Measurements from ENCODE around the gene THSD4.

THSD4 gene

DNA sequence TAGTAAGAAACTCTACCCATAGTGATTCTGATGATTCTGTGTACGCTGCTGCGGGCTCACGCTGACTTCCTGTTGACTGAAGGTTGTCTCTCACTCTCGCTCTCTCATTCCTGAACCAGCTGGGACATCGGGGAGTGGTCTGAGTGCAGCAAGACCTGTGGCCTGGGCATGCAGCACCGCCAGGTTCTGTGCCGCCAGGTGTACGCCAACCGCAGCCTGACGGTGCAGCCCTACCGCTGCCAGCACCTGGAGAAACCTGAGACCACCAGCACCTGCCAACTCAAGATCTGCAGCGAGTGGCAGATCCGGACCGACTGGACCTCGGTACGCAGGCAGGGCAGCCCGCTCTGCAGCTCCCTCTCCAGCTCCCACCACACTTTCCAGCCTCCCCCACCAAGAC is 631.4 kb downstream of the THSD4 start:
- no peak for DNase-seq (ENCODE audit: low spot score)

GRCh38 chr15:71747128-71748083 is 632.1 kb downstream of the THSD4 start:
- DNase-seq (ENCODE audit: low spot score) = no peak

DNA sequence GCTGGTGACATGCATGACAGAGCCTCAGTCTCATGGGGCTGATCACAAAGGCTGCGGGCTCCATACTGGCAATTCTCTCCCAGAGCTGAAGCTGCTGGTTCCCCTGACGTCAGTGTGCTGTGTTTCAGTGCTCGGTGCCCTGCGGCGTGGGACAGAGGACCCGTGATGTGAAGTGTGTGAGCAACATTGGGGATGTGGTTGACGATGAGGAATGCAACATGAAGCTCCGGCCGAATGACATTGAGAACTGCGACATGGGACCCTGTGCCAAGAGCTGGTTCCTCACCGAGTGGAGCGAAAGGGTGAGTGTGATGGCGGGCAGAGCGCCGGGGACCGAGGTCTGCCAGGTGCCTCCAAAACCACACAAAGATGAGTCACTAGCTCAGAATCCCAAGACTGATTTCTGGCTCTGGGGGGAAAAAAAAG is 633.0 kb downstream of the THSD4 start:
- DNase-seq (ENCODE audit: low spot score) = no peak

DNA sequence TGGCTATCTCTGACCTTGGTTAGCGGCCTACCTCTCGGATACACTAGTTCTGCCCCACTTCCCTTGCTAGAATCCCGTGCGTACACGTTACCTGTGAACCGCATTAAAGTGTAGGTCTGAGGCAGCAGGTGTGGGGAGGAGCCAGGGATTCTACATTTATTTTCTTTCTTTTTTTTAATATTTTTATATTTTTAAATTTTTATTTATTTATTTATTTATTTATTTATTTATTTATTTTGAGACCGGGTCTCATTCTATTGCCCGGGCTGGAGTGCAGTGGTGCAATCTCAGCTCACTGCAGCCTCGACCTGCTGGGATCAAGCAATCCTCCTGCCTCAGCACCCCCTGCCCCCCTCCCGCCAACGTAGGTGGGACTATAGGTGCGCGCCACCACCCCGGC is 634.2 kb downstream of the THSD4 start:
- no peak for DNase-seq (ENCODE audit: low spot score)

GRCh38 chr15:71752128-71752527 is 636.9 kb downstream of the THSD4 start:
- no peak for DNase-seq (ENCODE audit: low spot score)

GRCh38 chr15:71752604-71753289 is 637.5 kb downstream of the THSD4 start:
- no peak for DNase-seq (ENCODE audit: low spot score)

GRCh38 chr15:71753346-71753745 is 638.1 kb downstream of the THSD4 start:
- DNase-seq (ENCODE audit: low spot score) = no peak

DNA sequence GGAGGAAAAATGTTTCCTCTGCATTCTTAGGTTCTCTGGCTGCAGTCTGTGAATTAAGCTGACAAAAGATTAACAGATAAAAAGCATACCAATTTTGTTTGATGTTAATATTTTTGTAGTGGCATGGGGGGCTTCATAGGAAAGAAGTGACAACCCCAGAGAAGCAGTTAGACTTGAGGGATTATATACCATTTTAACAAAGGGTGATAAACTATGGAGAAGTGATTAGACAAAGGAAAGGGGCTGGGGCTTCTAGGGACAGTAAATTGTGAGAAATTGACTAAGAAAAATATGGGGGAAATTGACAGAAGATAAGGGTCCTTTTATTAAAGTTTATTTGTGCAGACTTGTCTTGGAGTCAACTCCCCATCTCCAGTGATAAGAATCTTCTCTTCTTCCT is 639.4 kb downstream of the THSD4 start:
- no peak for DNase-seq (ENCODE audit: low spot score)

- no peak for DNase-seq (ENCODE audit: low spot score)
Observed at GRCh38 chr15:71755092-71755970, 640.1 kb downstream of the THSD4 start.

GRCh38 chr15:71756599-71757352 is 641.5 kb downstream of the THSD4 start:
- no peak for DNase-seq (ENCODE audit: low spot score)

GRCh38 chr15:71757741-71758530 is 642.7 kb downstream of the THSD4 start:
- DNase-seq (ENCODE audit: low spot score) = no peak

DNA sequence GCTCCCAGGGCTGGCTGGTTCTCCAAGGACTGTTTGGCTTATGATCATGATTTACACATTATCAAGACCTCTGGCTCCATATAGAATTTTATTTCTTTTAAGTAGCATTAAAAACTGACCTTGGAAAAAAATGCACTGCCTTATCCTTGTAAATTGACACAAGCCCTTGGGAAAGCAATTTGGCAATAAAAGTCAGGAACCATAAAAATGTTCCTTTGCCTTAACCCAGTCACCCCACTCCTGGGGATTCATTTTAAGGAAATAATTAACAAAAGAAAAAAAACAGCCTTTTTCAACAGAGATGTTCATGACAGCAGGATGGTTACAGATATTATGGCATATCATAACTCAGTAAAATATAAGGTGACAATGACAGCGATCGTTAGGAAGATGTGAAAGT is 643.4 kb downstream of the THSD4 start:
- DNase-seq (ENCODE audit: low spot score) = no peak

GRCh38 chr15:71760852-71761251 is 645.6 kb downstream of the THSD4 start:
- no peak for DNase-seq (ENCODE audit: low spot score)

- no peak for DNase-seq (ENCODE audit: low spot score)
Observed at GRCh38 chr15:71761649-71762048, 646.4 kb downstream of the THSD4 start.

- no peak for DNase-seq (ENCODE audit: low spot score)
Observed at GRCh38 chr15:71768184-71768583, 652.9 kb downstream of the THSD4 start.

DNA sequence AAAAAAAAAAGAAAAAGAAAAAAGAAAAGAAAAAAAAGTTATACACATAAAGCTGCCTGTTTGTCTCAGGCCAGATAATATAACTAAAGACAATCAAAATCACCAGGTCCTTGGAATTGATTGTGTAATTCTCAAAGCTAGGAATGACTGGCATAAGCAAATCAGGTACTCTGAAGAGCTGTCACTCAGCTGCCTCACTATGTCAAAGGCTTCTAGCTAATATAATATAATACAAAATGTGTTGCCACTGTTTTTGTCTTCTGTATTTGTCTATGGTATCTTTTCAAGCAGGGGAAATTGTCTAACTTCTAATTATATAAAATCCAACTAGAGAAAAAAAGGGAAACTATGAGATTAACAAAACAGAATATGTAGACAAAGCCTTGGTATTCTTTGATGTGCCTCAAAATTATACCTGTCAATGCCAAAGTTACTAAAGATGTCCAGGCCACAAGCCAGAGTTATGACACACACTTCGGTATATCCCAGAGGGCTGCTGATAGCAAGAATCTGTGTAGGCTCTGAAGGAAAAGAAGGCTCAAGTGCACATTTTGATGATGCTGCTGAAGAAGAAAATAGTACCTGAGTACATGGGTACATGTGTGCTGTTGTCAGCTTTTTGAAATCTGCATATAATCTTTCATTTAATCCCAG is 658.1 kb downstream of the THSD4 start:
- DNase-seq (ENCODE audit: low spot score) = no peak

- DNase-seq (ENCODE audit: low spot score) = no peak
Observed at GRCh38 chr15:71775856-71776255, 660.6 kb downstream of the THSD4 start.

DNA sequence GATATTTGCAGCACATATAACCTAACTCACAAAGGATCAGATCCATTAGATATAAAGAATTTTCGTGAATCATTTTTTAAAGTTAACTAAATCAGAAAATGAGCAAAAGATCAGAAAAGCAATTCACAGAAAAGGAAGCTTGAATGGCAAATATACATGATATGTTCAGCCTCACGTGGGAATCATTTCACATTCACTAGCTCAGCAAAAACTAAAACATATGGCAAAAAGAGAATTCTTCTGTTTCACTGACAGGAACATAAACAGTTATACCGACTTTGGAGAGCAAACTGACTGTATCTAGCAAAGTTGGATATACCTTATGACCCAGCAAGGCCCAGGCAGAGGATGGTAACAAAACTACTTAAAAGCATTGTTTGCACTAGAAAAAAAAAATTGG is 661.0 kb downstream of the THSD4 start:
- no peak for DNase-seq (ENCODE audit: low spot score)

DNA sequence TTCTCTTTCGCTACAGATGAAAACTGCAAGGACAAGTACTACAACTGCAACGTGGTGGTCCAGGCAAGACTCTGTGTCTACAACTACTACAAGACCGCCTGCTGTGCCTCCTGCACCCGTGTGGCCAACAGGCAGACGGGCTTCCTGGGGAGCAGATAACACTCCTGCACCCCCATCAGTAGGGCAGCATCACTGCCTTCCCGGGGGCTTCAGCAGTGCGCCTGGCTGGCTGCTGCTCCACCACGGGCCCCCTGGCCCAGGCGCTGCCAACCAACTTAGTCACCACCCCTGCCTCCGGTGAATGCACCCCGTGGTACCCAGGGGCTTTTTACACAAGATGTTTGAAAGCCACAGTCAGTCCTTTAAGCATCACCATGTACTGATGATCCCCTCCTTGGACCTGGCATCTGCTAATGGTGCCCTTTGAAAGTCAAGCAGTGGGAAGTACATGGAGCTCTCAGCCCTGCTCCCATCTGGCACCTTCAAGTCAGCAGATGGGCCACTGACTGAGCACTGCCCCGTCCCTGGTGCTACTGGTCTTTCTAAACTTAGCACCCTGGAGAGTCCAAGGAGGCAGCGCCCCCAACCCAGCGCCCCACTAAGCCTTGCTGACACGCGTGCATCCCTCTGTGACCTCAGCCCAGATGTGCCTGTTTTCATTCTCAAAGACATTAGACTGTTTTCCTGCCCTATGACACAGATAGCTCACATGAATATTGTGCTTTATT is 662.1 kb downstream of the THSD4 start:
- no peak for DNase-seq (ENCODE audit: low spot score)

Data from SK-N-DZ (cell line).